Heart left ventricle (tissue), 16 donors: ENCODE measurements around the gene SMPD3. TPM values are rescaled to one million over a fixed set of nuclear protein-coding genes. Genes with fewer than 3 reads are reported as not detected.
A peak's percentile ranks its signal among the peaks of the same experiment; 100 is the strongest.

ENCODE experiments used
- ATAC-seq, 4 donors: fragments of 200-7000 bp; cut with Tn5 transposase; one replicate each; pipeline ENCODE4 v1.9.1; 2020 to 2022; ENCODE audit warnings: moderate library complexity in 4 of 4, mild to moderate bottlenecking in 3 of 4, moderate number of reproducible peaks in 1 of 4
- DNase-seq, 5 donors: peaks; one replicate each; pipeline ENCODE4 v3.0.0-alpha.2; 2020
- H3K27ac ChIP-seq, 12 donors: fragments of 200-600 bp; sonication (generic) in 4 of 12; one replicate each; pipeline versions ENCODE4 v1.5.0 to v1.8.0; 2016 to 2022; ENCODE audit warnings: mild to moderate bottlenecking in 2 of 12
- H3K27me3 ChIP-seq, 9 donors: fragments of 200-600 bp; sonication (generic) in 2 of 9; one replicate each; pipeline versions ENCODE4 v1.5.1 to v1.8.0; 2016 to 2022; ENCODE audit warnings: mild to moderate bottlenecking in 3 of 9
- H3K36me3 ChIP-seq, 9 donors: fragments of 200-600 bp; sonication (generic) in 2 of 9; one replicate each; pipeline versions ENCODE4 v1.5.0 to v1.8.0; 2018 to 2022; ENCODE audit warnings: mild to moderate bottlenecking in 2 of 9
- H3K4me1 ChIP-seq, 12 donors: fragments of 200-600 bp; sonication (generic) in 4 of 12; one replicate each; pipeline versions ENCODE4 v1.5.0 to v1.8.0; 2016 to 2022; ENCODE audit warnings: mild to moderate bottlenecking in 3 of 12
- H3K4me3 ChIP-seq, 12 donors: fragments of 200-600 bp; sonication (generic) in 4 of 12; one replicate each; pipeline versions ENCODE4 v1.5.0 to v1.8.0; 2017 to 2022; ENCODE audit warnings: mild to moderate bottlenecking in 9 of 12, moderate library complexity in 4 of 12
- H3K9me3 ChIP-seq, 12 donors: fragments of 200-600 bp; sonication (generic) in 4 of 12; one replicate each; pipeline versions ENCODE4 v1.5.0 to v1.8.0; 2016 to 2022; ENCODE audit warnings: mild to moderate bottlenecking in 1 of 12
- CTCF ChIP-seq, 12 donors: fragments of 200-600 bp; sonication (generic) in 4 of 12; IDR thresholded peaks; one replicate each; pipeline versions ENCODE4 v1.5.0 to v1.8.0; 2018 to 2022; ENCODE audit warnings: antibody characterized with exemption in 12 of 12, mild to moderate bottlenecking in 5 of 12
- POLR2A ChIP-seq, 2 donors: fragments of 450-650 bp; IDR thresholded peaks; one replicate each; pipeline ENCODE4 v1.6.1; 2017; ENCODE audit warnings: antibody characterized with exemption in 2 of 2, mild to moderate bottlenecking in 2 of 2, moderate library complexity in 2 of 2
- WGBS, 4 donors: extraction: QIAGEN DNeasy Blood & Tissue Kit in 2 of 4; methylation state at CpG; one replicate each; pipeline versions ENCODE4 v1.1.5 to v1.1.7; 2013 to 2018; 5-methylcytosine and 5-hydroxymethylcytosine counted together
- intact Hi-C, 10 donors: fragments of 100-400 bp; cut with DNase I; formaldehyde crosslinking; loops; one replicate each; pipeline versions ENCODE4 v1.11.1 to v1.14.2; 2022
- polyA plus RNA-seq, 2 donors: library from polyadenylated mRNA; stranded (reverse); fragments of 200-250 nt; gene quantifications; one replicate each; pipeline ENCODE4 v1.2.3, GENCODE V29; 2013
- total RNA-seq, 9 donors: library from RNA; depleted of rRNA in 2 of 9; stranded (reverse); fragments of >200 nt in 2 of 9; fragmentation: NEBNext Ultra II Directional in 3 of 9; extraction: Animal tissue kit (Norgen Biotek cat#: 25700) in 3 of 9; gene quantifications; one replicate each; pipeline versions ENCODE4 v1.1.0 to v1.2.4, GENCODE V29; 2016 to 2023
- donor health status: ischemic (EF 13 %, LVEDD 7.1; RV severe dilation, severe dysfunction).
- donor health status: healthy with polysubstance abuse.
- donor health status: DM: no; HTN: yes; CAD: no.
- donor health status: DM: no; HTN: no; CAD: no.
- donor health status: ischemic (EF 25% LVEDD 6.9; RV normal size, moderate dysfunction).
- donor health status: ischemic (EF 25% LVEDD 5.7; RV mildly dilated, moderate dysfunction).
- donor health status: healthy.
- donor health status: DM: yes; HTN: yes; CAD: no.
- donor health status: ischemic (EF 35%, LVEDD 5.7; RV mildly dilated, moderate dysfunction).
- donor health status: nonischemic (EF 11% LVEDD 7.7; RV severe dilation, severe dysfunction).
- donor health status: DM: yes; HTN: yes; CAD: no.
- donor health status: PGD.
- donor health status: ischemic (EF 29% LVEDD 5.4; RV normal size, mild dysfunction).
- donor health status: nonischemic (EF 23%, LVEDD 6.1; RV moderate dilation, normal function).

SMPD3 gene
- total and polyA plus RNA-seq, 11 donors: 0.07 to 14.4 (median 0.17) TPM; not detected in 3

GRCh38 chr16:68451676-68452075 lies 3.4 kb upstream of the SMPD3 start:
- Histone ChIP-seq H3K36me3 (no peaks in the 10 kb centered on the region), H3K9me3 (no peaks in the 10 kb centered on the region), H3K4me3 (no peak overlapping the region), H3K27ac (no peak overlapping the region), H3K4me1 (peaks cover 0 to 21% (median 13%) of the 10 kb centered on the region in 12 donors), H3K27me3 (peaks cover 0 to 8% (median 0%) of the 10 kb centered on the region in 9 donors)
- 65 to 90% (median 88%) methylated on average over 1 of the region's 1 CpG for WGBS, 4 donors
- no peak for TF ChIP-seq CTCF (IDR thresholded peaks at IDR 0.05)
- TF ChIP-seq POLR2A (IDR thresholded peaks at IDR 0.05): no peak
- DNase-seq: no peak
- intact Hi-C loops: no loop called here
- ATAC-seq: no peak

GRCh38 chr16:68450741-68451255 lies 2.5 kb upstream of the SMPD3 start:
- Histone ChIP-seq H3K9me3 (no peaks in the 10 kb centered on the region), H3K4me1 (peaks cover 0 to 23% (median 14%) of the 10 kb centered on the region in 12 donors), H3K4me3 (no peak overlapping the region), H3K27me3 (peaks cover 0 to 16% (median 3%) of the 10 kb centered on the region in 9 donors), H3K36me3 (no peaks in the 10 kb centered on the region), H3K27ac (no peak overlapping the region)
- TF ChIP-seq CTCF (IDR thresholded peaks at IDR 0.05): no peak
- no peak for TF ChIP-seq POLR2A (IDR thresholded peaks at IDR 0.05)
- 62 to 63% (median 63%) methylated on average over 3 of the region's 3 CpGs for WGBS, 4 donors
- DNase-seq: no peak
- intact Hi-C loops: no loop called here
- ATAC-seq: no peak

- peaks cover 0 to 23% (median 14%) of the 10 kb centered on the region in 12 donors for H3K4me1 ChIP-seq
- H3K27me3 ChIP-seq: peaks cover 0 to 38% (median 9%) of the 10 kb centered on the region in 9 donors
- H3K36me3 ChIP-seq: no peaks in the 10 kb centered on the region
- intact Hi-C loops: no loop called here
- H3K4me3 ChIP-seq: peak overlapping the region; percentile 18 to 63 (median 54)
- no peak overlapping the region for H3K27ac ChIP-seq
- 2 to 6% (median 4%) methylated on average over 9 to 36 of the region's 36 CpGs for WGBS, 4 donors
- DNase-seq (no peak), ATAC-seq (no peak)
- H3K9me3 ChIP-seq: no peaks in the 10 kb centered on the region
- TF ChIP-seq CTCF (IDR thresholded peaks at IDR 0.05): peak in 1 of 12 donors; percentile 3
- no peak for TF ChIP-seq POLR2A (IDR thresholded peaks at IDR 0.05)
Observed at GRCh38 chr16:68447653-68448359, 502 bp downstream of the SMPD3 start.
